T-helper 1 cell treated with Interleukin-12 subunit alpha and Interleukin-12 subunit beta and Interleukin-4 antibody, amounts not matched to agents 30 ng/mL and 1 ng/mL, for 36 hours (primary cell): ENCODE results near the gene DRD2. TPM values are rescaled to one million over a fixed set of nuclear protein-coding genes. Genes with fewer than 3 reads are reported as not detected.
"Not testable (repeated sequence)": the region's sequence is repeated elsewhere in the genome, so short reads cannot be mapped to it uniquely, and the experiment has no call there.

ENCODE experiments used
- intact Hi-C: fragments of 100-400 bp; cut with micrococcal nuclease; formaldehyde crosslinking; loops from one replicate; pipeline ENCODE4 v1.15.1; 2024
- total RNA-seq: library from RNA; stranded (reverse); gene quantifications from 2 replicates; pipeline ENCODE4 v1.2.3, GENCODE V29; 2022

The DRD2 gene
- not detected in 2 replicates for total RNA-seq

GRCh38 chr11:113475160-113475761 lies at the start of gene DRD2:
TSS of gene DRD2 (minus strand) at chr11:113475398. CDS start at chr11:113424651, 50,747 bp downstream.
- intact Hi-C loops: no loop called here

GRCh38 chr11:113523906-113524305 lies 48.7 kb upstream of the DRD2 start:
- intact Hi-C loops: not testable (repeated sequence)

- intact Hi-C loops: no loop called here
Observed at GRCh38 chr11:113521737-113522517, 46.7 kb upstream of the DRD2 start.

- intact Hi-C loops: no loop called here
Observed at GRCh38 chr11:113519989-113520613, 44.9 kb upstream of the DRD2 start.

GRCh38 chr11:113518716-113519495 lies 43.7 kb upstream of the DRD2 start:
- intact Hi-C loops: no loop called here

- intact Hi-C loops: no loop called here
Observed at GRCh38 chr11:113517361-113517760, 42.2 kb upstream of the DRD2 start.

- intact Hi-C loops: no loop called here
Observed at GRCh38 chr11:113514856-113515255, 39.7 kb upstream of the DRD2 start.

- intact Hi-C loops: no loop called here
Observed at GRCh38 chr11:113507341-113507740, 32.1 kb upstream of the DRD2 start.

GRCh38 chr11:113506893-113507292 lies 31.7 kb upstream of the DRD2 start:
- intact Hi-C loops: no loop called here

- intact Hi-C loops: no loop called here
Observed at GRCh38 chr11:113506461-113506860, 31.3 kb upstream of the DRD2 start.

- intact Hi-C loops: no loop called here
Observed at GRCh38 chr11:113505541-113506375, 30.6 kb upstream of the DRD2 start.

- intact Hi-C loops: no loop called here
Observed at GRCh38 chr11:113505046-113505445, 29.8 kb upstream of the DRD2 start.

- intact Hi-C loops: no loop called here
Observed at GRCh38 chr11:113504586-113504985, 29.4 kb upstream of the DRD2 start.

- intact Hi-C loops: no loop called here
Observed at GRCh38 chr11:113504071-113504470, 28.9 kb upstream of the DRD2 start.

GRCh38 chr11:113497066-113497910 lies 22.1 kb upstream of the DRD2 start:
- intact Hi-C loops: no loop called here

- intact Hi-C loops: no loop called here
Observed at GRCh38 chr11:113496026-113496651, 20.9 kb upstream of the DRD2 start.

- intact Hi-C loops: no loop called here
Observed at GRCh38 chr11:113494021-113494420, 18.8 kb upstream of the DRD2 start.

- intact Hi-C loops: no loop called here
Observed at GRCh38 chr11:113493206-113493605, 18.0 kb upstream of the DRD2 start.

GRCh38 chr11:113488931-113489351 lies 13.7 kb upstream of the DRD2 start:
- intact Hi-C loops: no loop called here
